Measurements from ENCODE around the gene NPEPL1.

GRCh38 chr20:58714923-58715351 is 22.3 kb downstream of the NPEPL1 start:
- no peak for TF ChIP-seq CTCF (IDR thresholded peaks at IDR 0.05)
- no peak for TF ChIP-seq EP300 (IDR thresholded peaks at IDR 0.05)

All from gastroesophageal sphincter (tissue), 3 donors.